ENCODE measurements around the gene SPTB.

DNA sequence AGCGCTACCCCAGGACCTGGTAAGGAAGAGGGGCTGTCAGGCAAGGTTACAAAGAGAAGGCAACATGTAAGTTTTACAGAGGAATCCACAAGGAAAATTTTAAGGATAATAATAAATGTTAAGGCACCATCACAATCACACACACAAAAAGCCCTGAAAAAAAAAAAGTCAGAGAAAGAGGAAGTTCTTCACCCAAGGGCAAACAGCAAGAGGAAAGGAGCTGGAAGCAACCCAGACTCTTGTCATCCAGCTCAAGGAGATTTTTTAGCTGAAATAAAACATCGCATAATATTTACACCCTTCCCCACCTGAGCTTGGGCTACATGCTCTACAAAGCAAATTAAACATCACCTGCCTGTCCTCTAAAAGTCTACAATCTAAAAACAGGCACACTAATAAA is 9.5 kb downstream of the SPTB start:
- TF ChIP-seq CTCF (IDR thresholded peaks at IDR 0.05; ENCODE audit: low read length) (no peak), EZH2 (optimal IDR thresholded peaks at IDR 0.05; ENCODE audit: low read depth, low read length) (no peak)
